ENCODE measurements around the gene PRKCQ.
"Not testable (repeated sequence)": the region's sequence is repeated elsewhere in the genome, so short reads cannot be mapped to it uniquely, and the experiment has no call there.

PRKCQ gene

GRCh38 chr10:6401558-6402348, 178.3 kb downstream of the PRKCQ start:
- peak; percentile 65 for DNase-seq

GRCh38 chr10:6400821-6401465, 179.1 kb downstream of the PRKCQ start:
- DNase-seq: no peak

GRCh38 chr10:6400331-6400730, 179.7 kb downstream of the PRKCQ start:
- DNase-seq: no peak

- DNase-seq: no peak
These were observed 180.2 kb downstream of the PRKCQ start for GRCh38 chr10:6399879-6400278.

GRCh38 chr10:6399231-6399741, 180.8 kb downstream of the PRKCQ start:
- no peak for DNase-seq

GRCh38 chr10:6398399-6398798, 181.7 kb downstream of the PRKCQ start:
- no peak for DNase-seq

GRCh38 chr10:6396652-6397051, 183.4 kb downstream of the PRKCQ start:
- DNase-seq: no peak

- DNase-seq: no peak
These were observed 183.8 kb downstream of the PRKCQ start for GRCh38 chr10:6396226-6396625.

- DNase-seq: no peak
These were observed 184.5 kb downstream of the PRKCQ start for GRCh38 chr10:6395606-6396005.

- no peak for DNase-seq
These were observed 186.0 kb downstream of the PRKCQ start for GRCh38 chr10:6394084-6394483.

GRCh38 chr10:6393168-6393567, 186.9 kb downstream of the PRKCQ start:
- DNase-seq: no peak

GRCh38 chr10:6390213-6390845, 189.7 kb downstream of the PRKCQ start:
- no peak for DNase-seq

- DNase-seq: no peak
These were observed 191.7 kb downstream of the PRKCQ start for GRCh38 chr10:6388261-6388893.

- DNase-seq: no peak
These were observed 193.1 kb downstream of the PRKCQ start for GRCh38 chr10:6386960-6387359.

GRCh38 chr10:6386346-6386745, 193.7 kb downstream of the PRKCQ start:
- DNase-seq: no peak

GRCh38 chr10:6385665-6386064, 194.4 kb downstream of the PRKCQ start:
- DNase-seq: no peak

- DNase-seq: no peak
These were observed 195.2 kb downstream of the PRKCQ start for GRCh38 chr10:6384847-6385246.

- DNase-seq: no peak
These were observed 196.0 kb downstream of the PRKCQ start for GRCh38 chr10:6384031-6384430.

GRCh38 chr10:6383096-6383812, 196.8 kb downstream of the PRKCQ start:
- DNase-seq: no peak

GRCh38 chr10:6382081-6382480, 198.0 kb downstream of the PRKCQ start:
- no peak for DNase-seq

GRCh38 chr10:6380478-6380877, 199.6 kb downstream of the PRKCQ start:
- not testable (repeated sequence) for DNase-seq

- no peak for DNase-seq
These were observed 200.9 kb downstream of the PRKCQ start for GRCh38 chr10:6379015-6379776.
